HG02885 (cell line): Measurements from ENCODE around the gene HIPK3.
"Not testable (repeated sequence)": the region's sequence is repeated elsewhere in the genome, so short reads cannot be mapped to it uniquely, and the experiment has no call there.

Experiments
- ATAC-seq: cut with Tn5 transposase; IDR thresholded peaks from one replicate; pipeline ENCODE4 v1.9.1; 2021; ENCODE audit warnings: mild to moderate bottlenecking; ENCODE audit not compliant: unreplicated experiment, poor library complexity

Gene HIPK3

DNA sequence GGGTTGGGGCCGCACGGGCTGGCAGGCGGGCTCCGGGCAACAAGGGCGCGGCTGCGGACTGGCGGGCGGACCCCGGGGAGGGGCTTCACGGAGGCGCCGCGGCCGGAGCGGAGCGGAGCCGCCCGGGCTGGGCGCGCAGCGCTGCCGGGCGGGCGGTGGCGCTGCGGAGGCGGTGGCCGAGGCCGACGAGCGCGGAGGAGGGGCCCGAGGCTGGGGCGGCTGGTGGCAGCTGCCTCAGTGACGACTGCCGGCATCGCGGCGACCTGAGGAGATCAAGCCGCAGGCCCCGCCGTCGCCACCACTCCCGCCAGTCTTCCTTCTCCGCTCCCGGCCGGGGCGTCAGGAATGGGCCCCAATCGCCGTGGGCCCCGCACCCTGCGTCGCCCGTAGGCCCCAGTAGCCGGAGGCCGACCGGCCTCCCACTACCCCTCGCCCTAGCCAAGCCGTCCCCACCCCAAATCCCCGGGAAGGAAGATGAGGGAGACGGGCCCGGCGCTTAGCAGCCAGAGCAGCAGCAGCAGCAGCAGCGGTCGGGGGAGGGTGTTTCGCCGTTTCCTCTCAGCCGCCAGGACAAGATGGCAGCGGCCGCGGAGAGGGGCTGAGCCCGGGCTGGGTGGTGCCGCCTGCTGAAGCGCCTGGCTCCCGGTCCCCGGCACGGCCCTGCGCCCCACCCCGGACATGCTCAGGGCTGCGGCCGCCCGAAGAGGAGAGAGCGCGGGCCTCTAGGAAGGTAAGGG lies at the start of gene HIPK3:
HIPK3 (plus strand) TSS at position 222 of the 737 bp plus-strand sequence.
- ATAC-seq = peak; percentile 80

DNA sequence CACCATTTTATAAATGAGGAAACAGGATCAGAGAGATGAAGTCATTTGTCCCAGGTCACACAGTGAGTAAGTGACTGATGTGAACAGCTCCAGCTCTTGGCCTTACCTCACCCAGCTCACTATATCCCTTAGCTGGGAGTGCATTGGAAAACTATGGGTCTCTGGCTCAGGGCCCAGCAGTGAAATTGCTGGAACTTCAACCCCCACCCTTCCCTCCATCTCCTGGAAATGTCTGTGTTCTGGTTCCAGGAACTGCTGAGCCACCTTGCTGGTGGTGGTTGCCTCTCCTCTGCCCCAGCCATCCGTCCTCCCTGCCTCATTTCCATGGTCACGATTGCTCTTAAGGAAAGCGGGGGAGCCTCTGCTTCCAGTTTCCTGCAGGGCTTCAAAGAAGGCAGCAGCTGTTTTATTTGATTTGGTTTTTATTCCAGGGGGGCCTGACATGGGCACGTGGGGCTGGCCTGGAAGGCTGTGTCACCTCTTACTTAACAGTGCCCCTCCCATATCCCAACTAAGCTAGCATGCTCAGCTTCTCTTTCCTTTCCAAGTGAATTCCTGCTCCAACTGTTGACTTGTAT lies 49.7 kb upstream of the HIPK3 start:
- ATAC-seq = no peak

GRCh38 chr11:33208150-33208549 lies 49.0 kb upstream of the HIPK3 start:
- no peak for ATAC-seq

DNA sequence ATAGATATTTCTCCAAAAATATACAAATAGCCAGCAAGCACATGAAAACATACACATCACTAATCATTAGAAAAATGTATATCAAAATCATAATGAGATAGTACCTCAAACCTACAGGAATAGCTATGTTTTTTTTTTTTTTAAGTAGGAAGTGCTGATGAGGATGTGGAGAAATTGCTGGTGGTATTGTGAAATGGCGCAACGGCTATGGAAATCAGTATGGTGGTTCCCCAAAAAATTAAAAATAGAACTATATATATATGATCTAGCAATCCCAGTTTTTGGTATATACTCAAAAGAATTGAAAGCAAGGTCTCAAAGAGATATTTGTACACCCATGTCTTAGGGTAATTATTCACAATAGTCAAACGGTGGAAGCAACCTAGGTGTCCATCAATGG lies 46.0 kb upstream of the HIPK3 start:
- ATAC-seq = no peak

- ATAC-seq = no peak
Observed at GRCh38 chr11:33211580-33211979, 45.6 kb upstream of the HIPK3 start.

DNA sequence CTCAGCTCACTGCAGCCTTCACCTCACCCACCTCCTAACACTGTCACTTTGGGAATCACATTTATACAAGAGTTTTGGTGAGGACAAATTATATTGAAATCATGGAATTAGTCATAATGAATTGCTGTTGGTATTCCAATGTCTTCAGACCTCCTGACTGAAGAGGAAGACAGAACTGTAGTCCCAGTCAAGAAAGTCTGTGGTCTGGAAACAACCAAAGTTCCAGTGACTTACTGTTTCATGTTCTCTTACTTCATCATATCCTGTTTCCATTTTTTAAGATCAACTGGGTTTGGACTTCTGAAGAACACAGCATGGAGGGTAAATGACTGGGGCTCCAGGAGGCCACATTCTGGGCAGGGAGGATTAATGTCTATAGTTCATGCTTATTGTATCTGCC lies 43.0 kb upstream of the HIPK3 start:
- no peak for ATAC-seq

DNA sequence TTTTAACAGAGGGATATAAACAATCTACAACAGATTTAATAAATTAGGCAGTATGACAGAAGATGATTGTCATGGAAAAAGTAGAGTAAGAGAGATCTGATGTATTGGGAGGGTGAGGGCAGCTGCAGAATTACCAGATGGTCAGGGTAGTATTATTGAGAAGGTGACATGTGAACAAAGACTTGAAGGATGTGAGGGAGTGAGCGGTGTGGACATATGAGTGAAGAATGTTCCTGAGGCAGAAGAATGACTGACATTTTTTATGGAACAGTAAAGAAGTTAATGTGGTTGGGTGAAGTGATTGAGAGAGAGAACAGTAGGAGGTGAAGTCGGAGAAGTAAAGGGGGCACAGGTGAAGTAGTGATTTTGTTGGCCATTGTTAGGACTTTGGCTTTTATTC lies 42.4 kb upstream of the HIPK3 start:
- ATAC-seq = no peak

GRCh38 chr11:33216676-33217075 lies 40.5 kb upstream of the HIPK3 start:
- not testable (repeated sequence) for ATAC-seq

- no peak for ATAC-seq
Observed at GRCh38 chr11:33222052-33222750, 35.0 kb upstream of the HIPK3 start.

GRCh38 chr11:33225371-33225770 lies 31.8 kb upstream of the HIPK3 start:
- ATAC-seq = no peak

DNA sequence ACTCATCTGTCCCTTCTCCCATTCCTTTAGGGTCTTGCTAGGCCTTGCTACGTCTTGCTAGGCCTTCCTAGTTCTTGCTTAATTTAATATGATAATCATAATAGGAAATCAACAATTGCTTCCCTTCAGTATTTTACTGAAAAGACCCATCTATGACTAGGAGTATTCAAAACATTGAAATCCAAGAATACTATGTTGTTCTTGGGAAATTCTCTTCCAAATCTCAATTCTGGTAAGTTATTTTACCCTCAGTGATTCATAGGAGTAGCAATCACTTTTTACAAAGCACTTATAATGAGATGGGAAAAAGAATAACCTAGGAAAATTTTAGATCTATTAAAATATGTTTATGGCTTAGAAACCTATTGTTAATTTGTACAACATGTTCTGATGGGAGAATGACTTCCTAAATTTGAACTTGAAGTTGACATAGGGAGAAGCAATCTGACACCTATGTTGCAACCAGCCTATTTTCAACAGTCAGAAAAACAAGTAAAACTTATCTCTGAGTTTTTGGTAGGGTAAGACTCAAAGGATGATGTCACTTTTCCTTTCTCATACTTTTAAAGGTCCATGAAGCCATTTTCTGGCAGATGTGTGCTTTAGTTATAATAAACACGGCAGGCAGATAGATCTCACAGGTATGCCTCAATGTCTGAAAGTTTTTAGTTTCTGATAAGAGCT lies 29.5 kb upstream of the HIPK3 start:
- no peak for ATAC-seq

DNA sequence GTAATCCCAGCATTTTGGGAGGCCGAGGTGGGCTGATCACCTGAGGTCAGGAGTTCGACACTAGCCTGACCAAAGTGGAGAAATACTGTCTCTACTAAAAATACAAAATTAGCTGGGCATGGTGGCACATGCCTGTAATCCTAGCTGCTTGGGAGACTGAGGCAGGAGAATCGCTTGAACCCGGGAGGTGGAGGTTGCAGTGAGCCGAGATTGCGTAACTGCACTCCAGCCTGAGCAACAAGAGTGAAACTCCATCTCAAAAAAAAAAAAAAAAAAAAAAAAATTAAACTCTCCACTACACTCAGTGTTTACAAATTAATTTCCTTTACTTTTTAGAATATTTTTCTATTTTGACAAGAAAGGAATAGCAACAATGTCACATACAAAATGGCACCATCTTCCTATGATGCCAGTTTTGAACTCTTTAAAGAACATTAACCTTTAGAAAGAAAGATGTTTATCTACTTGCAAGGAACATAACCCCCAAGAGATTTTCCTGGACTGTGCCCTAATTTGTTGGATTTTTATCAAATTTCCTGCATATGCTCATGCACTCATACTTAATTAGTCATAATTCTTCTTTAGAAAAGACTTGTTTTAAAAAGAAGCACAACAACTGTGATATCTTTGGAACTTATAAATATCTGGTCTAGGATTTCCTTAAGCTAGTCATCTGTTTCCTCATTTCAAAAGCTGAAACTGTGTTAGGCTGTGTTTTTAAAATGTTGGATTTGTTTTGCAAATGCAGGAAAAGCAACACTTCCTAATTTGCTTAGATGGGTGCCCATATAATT lies 22.6 kb upstream of the HIPK3 start:
- no peak for ATAC-seq

DNA sequence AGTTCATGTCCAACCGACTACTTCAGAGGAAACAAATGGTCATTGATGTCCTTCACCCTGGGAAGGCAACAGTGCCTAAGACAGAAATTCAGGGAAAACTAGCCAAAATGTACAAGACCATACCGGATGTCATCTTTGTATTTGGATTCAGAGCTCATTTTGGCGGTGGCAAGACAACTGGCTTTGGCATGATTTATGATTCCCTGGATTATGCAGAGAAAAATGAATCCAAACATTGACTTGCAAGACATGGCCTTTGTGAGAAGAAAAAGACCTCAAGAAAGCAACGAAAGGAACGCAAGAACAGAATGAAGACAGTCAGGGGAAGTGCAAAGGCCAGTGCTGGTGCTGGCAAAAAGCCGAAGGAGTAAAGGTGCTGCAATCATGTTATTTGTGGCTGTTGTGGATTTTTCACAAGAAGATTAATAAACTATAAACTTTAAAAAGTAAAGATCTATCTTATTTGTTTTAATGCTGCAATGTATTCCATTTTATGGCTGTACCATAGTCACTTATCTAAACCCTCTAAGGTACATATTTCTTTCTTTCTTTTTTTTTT lies 20.1 kb upstream of the HIPK3 start:
- ATAC-seq = no peak

DNA sequence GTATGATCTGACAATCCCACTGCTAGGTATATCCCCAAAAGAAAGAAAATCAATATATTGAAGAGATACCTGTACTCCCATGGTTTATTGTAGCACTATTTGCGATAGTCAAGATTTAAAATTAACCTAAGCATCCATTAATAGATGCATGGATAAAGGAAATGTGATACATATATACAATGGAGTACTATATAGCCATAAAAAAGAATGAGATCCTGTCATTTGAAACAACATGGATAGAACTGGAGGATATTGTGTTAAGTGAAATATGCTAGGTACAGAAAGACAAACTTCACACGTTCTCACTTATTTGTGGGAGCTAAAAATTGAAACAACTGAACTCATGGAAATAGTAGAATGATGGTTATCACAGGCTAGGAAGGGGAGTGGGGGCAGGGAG lies 14.6 kb upstream of the HIPK3 start:
- no peak for ATAC-seq

- not testable (repeated sequence) for ATAC-seq
Observed at GRCh38 chr11:33243654-33244053, 13.5 kb upstream of the HIPK3 start.

- ATAC-seq = no peak
Observed at GRCh38 chr11:33248416-33248971, 8.7 kb upstream of the HIPK3 start.

- ATAC-seq = no peak
Observed at GRCh38 chr11:33256031-33256812, 959 bp upstream of the HIPK3 start.

DNA sequence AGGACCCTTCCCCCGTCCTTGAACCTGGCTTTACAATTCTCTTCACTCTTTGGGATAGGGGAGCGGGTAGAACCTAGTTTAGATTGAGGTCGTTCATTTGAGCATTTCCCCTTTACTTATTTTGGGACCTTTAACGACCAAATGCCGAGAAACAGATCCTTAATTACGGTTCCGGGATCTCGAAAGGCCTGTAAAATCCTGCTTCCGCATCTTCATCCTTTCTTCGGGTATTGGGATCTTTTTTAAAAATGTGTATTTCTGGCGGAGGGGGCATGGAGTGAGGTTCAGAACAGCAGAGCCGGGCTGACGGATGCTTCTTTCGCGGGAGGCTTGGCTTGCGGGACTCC lies 395 bp upstream of the HIPK3 start:
- no peak for ATAC-seq
